Ovary (tissue), 9 donors: ENCODE data around the gene AMD1. TPM values are rescaled to one million over a fixed set of nuclear protein-coding genes. Genes with fewer than 3 reads are reported as not detected.
"Not testable (repeated sequence)": the region's sequence is repeated elsewhere in the genome, so short reads cannot be mapped to it uniquely, and the experiment has no call there.

ENCODE experiments used
- DNase-seq, 5 donors: peaks; one replicate each; pipeline ENCODE4 v3.0.0-alpha.2; 2019 to 2020
- H3K27ac ChIP-seq, 2 donors: fragments of 200-600 bp; one replicate each; pipeline versions ENCODE4 v1.5.1 to v1.8.0; 2019 to 2022
- H3K27me3 ChIP-seq: fragments of 200-600 bp; one replicate; pipeline ENCODE4 v1.8.0; 2022
- H3K36me3 ChIP-seq: fragments of 200-600 bp; sonication (generic); one replicate; pipeline ENCODE4 v1.5.1; 2019
- H3K4me1 ChIP-seq: one replicate; pipeline ENCODE4 v1.8.1; 2013; ENCODE audit warnings: mild to moderate bottlenecking, moderate library complexity; ENCODE audit not compliant: insufficient read depth
- H3K4me3 ChIP-seq: fragments of 200-600 bp; sonication (generic); one replicate; pipeline ENCODE4 v1.5.1; 2017
- H3K9me3 ChIP-seq, 2 donors: fragments of 200-600 bp in 1 of 2; sonication (generic) in 1 of 2; one replicate each; pipeline versions ENCODE4 v1.5.1 to v1.8.1; 2013 to 2019; ENCODE audit warnings: mild to moderate bottlenecking in 1 of 2, moderate library complexity in 1 of 2
- CTCF ChIP-seq, 3 donors: fragments of 450-650 bp in 2 of 3; fragments of 200-600 bp in 1 of 3; IDR thresholded peaks; one replicate each; pipeline versions ENCODE4 v1.5.1 to v1.8.0; 2016 to 2022; ENCODE audit warnings: antibody characterized with exemption in 3 of 3, mild to moderate bottlenecking in 1 of 3
- EP300 ChIP-seq: sonication (generic); formaldehyde crosslinking; IDR thresholded peaks from one replicate; pipeline ENCODE4 v1.6.1; 2017; ENCODE audit warnings: antibody characterized with exemption
- POLR2A ChIP-seq: fragments of 450-650 bp; IDR thresholded peaks from one replicate; pipeline ENCODE4 v1.6.1; 2017; ENCODE audit warnings: antibody characterized with exemption, mild to moderate bottlenecking, moderate library complexity
- WGBS, 3 donors: extraction: QIAGEN DNeasy Blood & Tissue Kit in 1 of 3; methylation state at CpG; one replicate each; pipeline versions ENCODE4 v1.1.5 to v1.1.7; 2013 to 2017; 5-methylcytosine and 5-hydroxymethylcytosine counted together
- intact Hi-C, 4 donors: fragments of 100-400 bp; cut with DNase I; formaldehyde crosslinking; loops; one replicate each; pipeline versions ENCODE4 v1.11.0 to v1.15.1; 2022 to 2023
- polyA plus RNA-seq, 2 donors: library from polyadenylated mRNA; stranded (reverse); fragments of 200-250 nt in 1 of 2; fragments of 350-450 nt in 1 of 2; fragmentation: Illumina TruSeq in 1 of 2; extraction: RNeasy Lipid Tissue Mini Kit (QIAGEN cat#74804) in 1 of 2; gene quantifications; one replicate each; pipeline ENCODE4 v1.2.3, GENCODE V29; 2013 to 2014
- total RNA-seq, 7 donors: library from RNA; depleted of rRNA in 2 of 7; stranded (reverse); fragments of >200 nt in 2 of 7; fragmentation: NEBNext Ultra II Directional in 3 of 7; extraction: Animal tissue kit (Norgen Biotek cat#: 25700) in 3 of 7; gene quantifications; one replicate each; pipeline versions ENCODE4 v1.1.0 to v1.2.4, GENCODE V29; 2016 to 2023
- donor health status: DM: no; HTN: no; CAD: no; lungs with moderate emphysema.
- donor health status: DM: no; HTN: no; CAD: no.
- donor health status: Bipolar disorder and iron deficiency.
- donor health status: DM: yes; HTN: yes; CAD: no.
- donor health status: DM: no; HTN: no; CAD: no.
- donor health status: DM: yes; HTN: yes; CAD: no.

The AMD1 gene
- total and polyA plus RNA-seq, 9 donors = 24.4 to 67.8 (median 60.3) TPM

- no peaks in the 10 kb centered on the region for H3K27me3 ChIP-seq
- DNase-seq = no peak
- no peak overlapping the region for H3K4me3 ChIP-seq
- no peaks in the 10 kb centered on the region for H3K36me3 ChIP-seq
- no peak overlapping the region for H3K27ac ChIP-seq
- WGBS, 3 donors = 92 to 93% (median 92%) methylated on average over 8 of the region's 8 CpGs
- no peak for TF ChIP-seq EP300
- TF ChIP-seq CTCF (IDR thresholded peaks at IDR 0.05) = no peak
- TF ChIP-seq POLR2A = no peak
- no peaks in the 10 kb centered on the region for H3K9me3 ChIP-seq
- no peaks in the 10 kb centered on the region for H3K4me1 ChIP-seq
- intact Hi-C loops = no loop called here
Observed at GRCh38 chr6:110902091-110902490, 27.5 kb downstream of the AMD1 start.

DNA sequence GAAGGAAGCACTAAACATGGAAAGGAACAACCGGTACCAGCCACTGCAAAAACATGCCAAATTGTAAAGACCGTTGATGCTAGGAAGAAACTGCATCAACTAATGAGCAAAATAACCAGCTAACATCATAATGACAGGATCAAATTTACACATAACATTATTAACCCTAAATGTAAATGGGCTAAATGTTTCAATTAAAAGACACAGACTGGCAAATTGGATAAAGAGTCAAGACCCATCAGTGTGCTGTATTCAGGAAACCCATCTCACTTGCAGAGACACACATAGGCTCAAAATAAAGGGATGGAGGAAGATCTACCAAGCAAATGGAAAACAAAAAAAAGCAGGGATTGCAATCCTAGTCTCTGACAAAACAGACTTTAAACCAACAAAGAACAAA, 31.7 kb downstream of the AMD1 start:
- H3K27ac ChIP-seq, H3K36me3 ChIP-seq, H3K9me3 ChIP-seq, intact Hi-C loops, H3K4me1 ChIP-seq, H3K27me3 ChIP-seq, DNase-seq, H3K4me3 ChIP-seq: not testable (repeated sequence)
- WGBS, 3 donors = 83 to 100% (median 92%) methylated on average over 1 to 2 of the region's 2 CpGs

GRCh38 chr6:110930781-110931180, 56.2 kb downstream of the AMD1 start:
- no peak for DNase-seq
- WGBS, 3 donors = 77 to 95% (median 94%) methylated on average over 3 of the region's 3 CpGs
- intact Hi-C loops = loop anchor here in 1 of 4 donors (10.0 kb wide), 1 partner anchor 396 kb away; no protein-coding TSS in a partner anchor
- Histone ChIP-seq H3K27me3 (no peaks in the 10 kb centered on the region), H3K36me3 (no peaks in the 10 kb centered on the region), H3K9me3 (no peaks in the 10 kb centered on the region), H3K4me1 (no peaks in the 10 kb centered on the region), H3K27ac (no peak overlapping the region), H3K4me3 (no peak overlapping the region)
- TF ChIP-seq EP300 = no peak
- TF ChIP-seq POLR2A = no peak
- no peak for TF ChIP-seq CTCF (IDR thresholded peaks at IDR 0.05)

DNA sequence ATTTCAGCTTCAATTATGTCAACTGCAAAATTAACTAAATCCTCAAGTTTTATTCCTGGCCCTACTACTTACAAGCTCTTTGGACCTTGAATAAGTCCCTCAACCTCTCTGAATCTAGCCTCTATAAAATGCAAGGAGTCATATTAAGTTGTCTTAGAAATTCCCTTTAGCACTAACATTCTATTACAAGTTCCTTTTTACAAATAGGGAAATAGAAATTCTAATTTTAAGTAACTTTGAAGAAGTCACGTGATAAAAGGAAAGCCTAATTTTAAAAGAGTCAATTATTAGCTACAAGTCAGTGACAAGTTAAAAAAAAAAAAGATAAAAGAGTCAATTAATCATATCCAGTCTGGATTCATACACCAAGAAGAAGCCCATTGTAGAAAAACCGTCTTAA, 59.3 kb downstream of the AMD1 start:
- Histone ChIP-seq H3K4me3 (no peak overlapping the region), H3K27ac (no peak overlapping the region), H3K4me1 (no peaks in the 10 kb centered on the region), H3K9me3 (no peaks in the 10 kb centered on the region), H3K27me3 (no peaks in the 10 kb centered on the region), H3K36me3 (no peaks in the 10 kb centered on the region)
- no peak for DNase-seq
- WGBS, 3 donors = 71 to 80% (median 77%) methylated on average over 2 of the region's 2 CpGs
- TF ChIP-seq EP300 (no peak), POLR2A (no peak), CTCF (IDR thresholded peaks at IDR 0.05) (no peak)
- intact Hi-C loops = loop anchor here in 1 of 4 donors (10.0 kb wide), 1 partner anchor 399 kb away; no protein-coding TSS in a partner anchor

DNA sequence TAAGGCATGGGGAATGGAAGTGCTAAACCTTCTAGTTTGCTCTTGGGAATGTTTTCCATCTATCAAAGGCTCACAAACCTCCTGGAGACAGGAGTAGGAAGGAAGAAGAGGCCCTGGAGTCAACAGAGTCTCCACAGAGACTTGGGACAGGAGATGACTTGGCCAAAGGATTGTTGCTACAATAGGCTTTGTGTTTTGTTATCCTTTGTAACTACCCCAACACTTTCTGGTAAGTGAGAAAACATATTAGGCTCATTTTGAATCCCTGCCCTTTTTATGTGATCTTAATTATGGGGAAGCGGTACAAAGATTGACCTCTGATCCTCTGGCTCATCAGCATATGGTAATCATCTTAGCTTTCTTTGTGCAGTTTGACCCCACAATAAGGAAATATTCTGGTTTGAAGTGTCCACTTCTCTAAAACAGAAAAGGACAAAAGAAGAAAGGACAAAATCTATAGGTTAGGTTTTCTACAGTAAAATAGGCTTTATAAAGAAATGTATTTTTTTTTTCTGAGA, 59.9 kb downstream of the AMD1 start:
- Histone ChIP-seq H3K4me1 (no peaks in the 10 kb centered on the region), H3K27ac (no peak overlapping the region)
- no peak for TF ChIP-seq EP300
- TF ChIP-seq POLR2A = no peak
- no peak for TF ChIP-seq CTCF (IDR thresholded peaks at IDR 0.05)

More for the DNA sequence above, 59.9 kb downstream of the AMD1 start:
- 90 to 91% (median 90%) methylated on average over 1 of the region's 1 CpG for WGBS, 3 donors
- DNase-seq = no peak
- no peak overlapping the region for H3K4me3 ChIP-seq
- H3K36me3 ChIP-seq = no peaks in the 10 kb centered on the region
- H3K9me3 ChIP-seq = no peaks in the 10 kb centered on the region
- intact Hi-C loops = loop anchor here in 1 of 4 donors (10.0 kb wide), 1 partner anchor 400 kb away; no protein-coding TSS in a partner anchor
- H3K27me3 ChIP-seq = no peaks in the 10 kb centered on the region
